ENCODE results near the gene CD207. TPM values are rescaled to one million over a fixed set of nuclear protein-coding genes. Genes with fewer than 3 reads are reported as not detected.

Gene CD207
- total and polyA plus RNA-seq, 2 experiments from 2014 or later = not detected

DNA sequence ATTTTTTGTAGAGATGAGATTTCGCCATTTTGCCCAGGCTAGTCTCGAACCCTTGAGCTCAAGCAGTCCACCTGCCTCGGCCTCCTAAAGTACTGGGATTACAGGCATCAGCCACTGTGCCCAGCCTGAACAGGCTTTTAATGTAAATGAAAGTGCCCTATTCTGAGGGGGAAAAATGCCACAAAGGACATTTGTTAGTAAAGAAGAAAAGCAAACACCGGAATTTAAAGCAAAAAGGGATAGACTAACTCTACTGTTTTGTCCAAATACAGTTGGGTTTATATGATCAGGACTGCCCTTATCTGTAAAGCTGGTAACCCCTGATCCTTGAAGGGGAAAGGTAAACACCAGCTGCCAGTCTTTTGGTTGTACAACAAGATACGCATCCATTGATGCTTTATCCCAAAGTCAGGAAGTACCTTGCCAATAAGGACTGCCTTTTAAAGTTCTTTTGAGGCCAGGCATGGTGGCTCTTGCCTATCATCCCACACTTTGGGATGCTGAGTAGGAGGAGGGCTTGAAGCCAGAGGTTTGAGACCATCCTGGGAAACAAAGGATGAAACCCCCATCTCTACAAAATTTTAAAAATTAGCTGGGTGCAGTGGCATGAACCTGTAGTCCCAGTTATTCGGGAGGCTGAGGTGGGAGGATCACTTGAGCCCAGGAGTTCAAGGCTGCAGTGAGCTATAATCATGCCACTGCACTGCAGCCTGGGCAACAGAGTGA, 28.4 kb downstream of the CD207 start:
- Histone ChIP-seq H3K4me1 (ENCODE audit: insufficient read depth) (no peaks in the 10 kb centered on the region), H3K27ac (no peak overlapping the region), H3K36me3 (replicated peaks; ENCODE audit: insufficient read depth, low read depth) (no peaks in the 10 kb centered on the region), H3K79me2 (no peaks in the 10 kb centered on the region), H3K9me2 (replicated peaks; ENCODE audit: insufficient read depth) (no peaks in the 10 kb centered on the region), H3K9me3 (ENCODE audit: low read depth) (no peaks in the 10 kb centered on the region), H3K4me2 (no peak overlapping the region), H4K20me1 (ENCODE audit: insufficient read depth, poor library complexity, severe bottlenecking) (no peaks in the 10 kb centered on the region), H3K27me3 (peaks cover 5% of the 10 kb centered on the region), H3K4me3 (no peak overlapping the region), H2AFZ (no peak overlapping the region)
- TF ChIP-seq CTCF (IDR thresholded peaks at IDR 0.05; ENCODE audit: poor library complexity) (no peak), EZH2 (IDR thresholded peaks at IDR 0.05; ENCODE audit: borderline replicate concordance) (no peak), EZH2phosphoT487 (IDR thresholded peaks at IDR 0.05; ENCODE audit: low read depth, severe bottlenecking, unreplicated experiment) (no peak)
- no peak for DNase-seq (ENCODE audit: low spot score)
- WGBS (ENCODE audit: low lambda C conversion rate, missing lambda C conversion rate) = 86% methylated on average over 6 of the region's 6 CpGs

DNA sequence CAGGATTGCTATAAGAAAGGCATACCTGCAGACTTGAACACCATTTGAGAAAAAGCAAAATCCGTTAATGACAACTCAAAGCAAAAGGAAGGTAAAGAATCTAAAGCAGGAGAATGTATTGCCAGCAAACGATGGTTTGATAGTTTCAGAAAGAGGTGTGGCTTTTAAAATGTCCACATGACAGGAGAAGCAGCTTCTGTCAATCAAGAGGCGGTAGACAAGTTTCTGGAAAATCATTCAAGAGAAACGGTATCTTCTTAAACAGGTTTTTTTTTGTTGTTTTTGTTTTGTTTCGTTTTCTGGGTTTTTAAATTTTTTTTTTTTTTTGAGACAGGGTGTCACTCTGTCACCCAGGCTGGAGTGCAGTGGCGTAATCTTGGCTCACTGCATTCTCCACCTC, 29.0 kb downstream of the CD207 start:
- Histone ChIP-seq H3K4me2 (no peak overlapping the region), H3K9me3 (ENCODE audit: low read depth) (no peaks in the 10 kb centered on the region), H3K27ac (no peak overlapping the region), H3K9me2 (replicated peaks; ENCODE audit: insufficient read depth) (no peaks in the 10 kb centered on the region), H3K27me3 (peaks cover 5% of the 10 kb centered on the region), H2AFZ (no peak overlapping the region), H3K79me2 (no peaks in the 10 kb centered on the region), H3K4me3 (no peak overlapping the region), H4K20me1 (ENCODE audit: insufficient read depth, poor library complexity, severe bottlenecking) (no peaks in the 10 kb centered on the region), H3K4me1 (ENCODE audit: insufficient read depth) (no peaks in the 10 kb centered on the region), H3K36me3 (replicated peaks; ENCODE audit: insufficient read depth, low read depth) (no peaks in the 10 kb centered on the region)
- 74% methylated on average over 6 of the region's 6 CpGs for WGBS (ENCODE audit: low lambda C conversion rate, missing lambda C conversion rate)
- DNase-seq (ENCODE audit: low spot score) = no peak
- TF ChIP-seq CTCF (IDR thresholded peaks at IDR 0.05; ENCODE audit: poor library complexity) = no peak
- no peak for TF ChIP-seq EZH2phosphoT487 (IDR thresholded peaks at IDR 0.05; ENCODE audit: low read depth, severe bottlenecking, unreplicated experiment)
- no peak for TF ChIP-seq EZH2 (IDR thresholded peaks at IDR 0.05; ENCODE audit: borderline replicate concordance)

GRCh38 chr2:70806013-70806412, 29.6 kb downstream of the CD207 start:
- H3K4me3 ChIP-seq = no peak overlapping the region
- no peaks in the 10 kb centered on the region for H4K20me1 ChIP-seq (ENCODE audit: insufficient read depth, poor library complexity, severe bottlenecking)
- no peaks in the 10 kb centered on the region for H3K9me3 ChIP-seq (ENCODE audit: low read depth)
- H3K9me2 ChIP-seq (replicated peaks; ENCODE audit: insufficient read depth) = no peaks in the 10 kb centered on the region
- 86% methylated on average over 5 of the region's 5 CpGs for WGBS (ENCODE audit: low lambda C conversion rate, missing lambda C conversion rate)
- peaks cover 5% of the 10 kb centered on the region for H3K27me3 ChIP-seq
- H3K27ac ChIP-seq = no peak overlapping the region
- H3K4me2 ChIP-seq = no peak overlapping the region
- H3K4me1 ChIP-seq (ENCODE audit: insufficient read depth) = no peaks in the 10 kb centered on the region
- no peak overlapping the region for H2AFZ ChIP-seq
- H3K36me3 ChIP-seq (replicated peaks; ENCODE audit: insufficient read depth, low read depth) = no peaks in the 10 kb centered on the region
- TF ChIP-seq EZH2 (IDR thresholded peaks at IDR 0.05; ENCODE audit: borderline replicate concordance) = no peak
- no peak for TF ChIP-seq EZH2phosphoT487 (IDR thresholded peaks at IDR 0.05; ENCODE audit: low read depth, severe bottlenecking, unreplicated experiment)
- no peak for TF ChIP-seq CTCF (IDR thresholded peaks at IDR 0.05; ENCODE audit: poor library complexity)
- DNase-seq (ENCODE audit: low spot score) = no peak
- H3K79me2 ChIP-seq = no peaks in the 10 kb centered on the region
